GM12872 (cell line): ENCODE data around the gene EML1.

Experiments used
- TF ChIP-seq, protein P1 (sequence below): IDR thresholded peaks from 3 replicates; pipeline ENCODE4 v1.5.1; 2011; ENCODE audit warnings: low read depth, mild to moderate bottlenecking, low read length, moderate library complexity; ENCODE audit not compliant: insufficient read depth

The EML1 gene

DNA sequence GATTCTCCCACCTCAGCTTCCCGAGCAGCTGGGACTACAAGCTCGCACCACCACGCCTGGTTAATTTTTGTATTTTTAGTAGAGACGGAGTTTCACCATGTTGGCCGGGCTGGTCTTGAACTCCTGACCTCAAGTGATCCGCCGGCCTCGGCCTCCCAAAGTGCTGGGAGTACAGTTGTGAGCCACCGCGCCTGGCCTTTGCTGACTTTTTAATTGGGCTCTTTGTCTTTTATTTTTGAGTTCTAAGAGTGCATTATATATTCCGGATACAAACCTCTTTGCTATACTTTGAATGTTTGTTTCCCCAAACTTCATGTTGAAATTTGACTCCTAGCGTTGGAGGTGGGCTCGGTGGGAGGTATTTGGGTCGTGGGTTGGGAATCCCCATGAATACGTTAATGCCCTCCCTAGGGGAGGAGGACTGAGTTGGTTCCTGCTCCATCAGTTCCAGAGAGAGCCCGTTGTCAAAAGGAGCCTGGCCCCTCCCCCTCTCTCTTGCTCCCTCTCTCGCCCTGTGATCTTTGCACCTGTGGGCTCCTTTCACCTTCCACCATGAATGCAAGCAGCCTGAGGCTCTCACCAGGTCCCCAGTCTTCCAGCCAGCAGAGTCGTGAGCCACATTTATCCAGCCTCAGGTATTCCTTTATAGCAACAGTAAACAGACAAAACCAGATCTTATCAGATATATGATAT, 168.8 kb downstream of the EML1 start:
- TF ChIP-seq, protein P1, sequence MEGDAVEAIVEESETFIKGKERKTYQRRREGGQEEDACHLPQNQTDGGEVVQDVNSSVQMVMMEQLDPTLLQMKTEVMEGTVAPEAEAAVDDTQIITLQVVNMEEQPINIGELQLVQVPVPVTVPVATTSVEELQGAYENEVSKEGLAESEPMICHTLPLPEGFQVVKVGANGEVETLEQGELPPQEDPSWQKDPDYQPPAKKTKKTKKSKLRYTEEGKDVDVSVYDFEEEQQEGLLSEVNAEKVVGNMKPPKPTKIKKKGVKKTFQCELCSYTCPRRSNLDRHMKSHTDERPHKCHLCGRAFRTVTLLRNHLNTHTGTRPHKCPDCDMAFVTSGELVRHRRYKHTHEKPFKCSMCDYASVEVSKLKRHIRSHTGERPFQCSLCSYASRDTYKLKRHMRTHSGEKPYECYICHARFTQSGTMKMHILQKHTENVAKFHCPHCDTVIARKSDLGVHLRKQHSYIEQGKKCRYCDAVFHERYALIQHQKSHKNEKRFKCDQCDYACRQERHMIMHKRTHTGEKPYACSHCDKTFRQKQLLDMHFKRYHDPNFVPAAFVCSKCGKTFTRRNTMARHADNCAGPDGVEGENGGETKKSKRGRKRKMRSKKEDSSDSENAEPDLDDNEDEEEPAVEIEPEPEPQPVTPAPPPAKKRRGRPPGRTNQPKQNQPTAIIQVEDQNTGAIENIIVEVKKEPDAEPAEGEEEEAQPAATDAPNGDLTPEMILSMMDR, result no peak

DNA sequence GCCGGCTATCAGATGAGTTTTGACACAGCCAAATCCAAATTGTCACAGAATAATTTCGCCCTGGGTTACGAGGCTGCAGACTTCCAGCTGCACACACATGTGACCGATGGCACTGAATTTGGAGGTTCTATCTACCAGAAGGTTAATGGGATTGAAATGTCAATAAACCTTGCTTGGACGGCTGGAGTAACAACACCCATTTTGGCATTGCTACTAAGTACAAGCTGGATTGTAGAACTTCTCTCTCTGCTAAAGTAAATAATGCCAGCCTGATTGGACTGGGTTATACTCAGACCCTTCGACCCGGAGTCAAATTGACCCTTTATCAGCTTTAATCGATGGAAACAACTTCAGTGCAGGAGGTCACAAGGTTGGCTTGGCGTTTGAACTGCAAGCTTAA, 171.8 kb downstream of the EML1 start:
- TF ChIP-seq, protein P1, result no peak

DNA sequence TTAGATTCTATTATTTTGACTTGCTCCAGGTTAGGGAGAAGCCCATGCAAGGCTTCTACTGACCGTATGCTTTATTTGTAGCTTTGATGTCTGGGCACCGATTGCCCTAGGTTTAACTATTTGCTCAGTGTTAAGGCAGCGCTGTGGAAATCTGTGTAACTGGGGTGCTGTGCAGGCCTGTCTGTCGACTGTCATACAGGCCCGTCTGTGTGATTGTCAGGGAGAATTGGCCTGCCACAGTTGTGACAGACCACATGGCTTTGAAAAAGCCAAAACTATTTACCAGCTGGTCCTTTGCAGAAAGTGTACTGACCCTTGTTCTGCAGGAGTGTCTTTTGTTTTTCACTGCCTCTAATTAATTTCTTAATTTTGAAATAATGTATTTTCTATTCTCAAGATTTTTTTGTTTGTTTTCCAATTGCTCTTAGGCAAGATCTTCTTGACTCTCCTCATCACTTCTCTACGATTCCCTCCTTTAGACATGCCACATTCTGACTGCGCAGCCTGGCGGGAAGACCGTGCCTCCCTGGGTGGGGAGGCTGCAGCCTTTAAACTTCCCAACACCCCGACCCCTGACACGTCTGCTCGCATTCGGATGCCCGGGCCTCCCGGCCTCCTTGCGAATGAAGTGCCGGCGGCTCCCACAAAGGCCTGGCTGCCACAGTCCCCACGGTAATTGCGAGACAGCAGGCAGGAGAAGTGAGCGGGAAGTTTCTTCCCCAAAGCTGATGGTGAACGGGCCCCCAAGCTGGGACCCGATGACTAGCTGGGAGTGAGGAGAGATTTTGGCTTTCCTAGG, 173.0 kb downstream of the EML1 start:
- TF ChIP-seq, protein P1, result no peak

DNA sequence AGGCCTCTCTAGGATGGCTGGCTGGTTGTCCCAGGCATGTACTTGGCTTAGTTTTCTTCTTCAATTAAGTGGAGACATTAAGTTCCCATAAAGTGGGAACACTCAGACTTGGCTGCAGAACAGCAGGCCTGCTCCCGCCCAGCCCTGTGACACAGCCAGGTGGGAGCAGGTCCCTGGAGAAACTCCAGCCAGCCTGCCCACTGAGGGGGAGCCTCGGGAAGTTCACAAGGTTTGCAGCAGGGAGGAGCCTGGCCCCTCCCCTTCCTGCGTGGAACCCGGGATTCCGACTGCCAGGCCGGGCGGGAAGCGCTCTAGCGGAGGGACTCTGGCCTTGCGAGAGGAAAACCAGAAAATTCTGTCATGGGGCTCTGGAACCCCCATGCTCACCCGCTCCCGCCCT, 173.7 kb downstream of the EML1 start:
- TF ChIP-seq, protein P1, result no peak

DNA sequence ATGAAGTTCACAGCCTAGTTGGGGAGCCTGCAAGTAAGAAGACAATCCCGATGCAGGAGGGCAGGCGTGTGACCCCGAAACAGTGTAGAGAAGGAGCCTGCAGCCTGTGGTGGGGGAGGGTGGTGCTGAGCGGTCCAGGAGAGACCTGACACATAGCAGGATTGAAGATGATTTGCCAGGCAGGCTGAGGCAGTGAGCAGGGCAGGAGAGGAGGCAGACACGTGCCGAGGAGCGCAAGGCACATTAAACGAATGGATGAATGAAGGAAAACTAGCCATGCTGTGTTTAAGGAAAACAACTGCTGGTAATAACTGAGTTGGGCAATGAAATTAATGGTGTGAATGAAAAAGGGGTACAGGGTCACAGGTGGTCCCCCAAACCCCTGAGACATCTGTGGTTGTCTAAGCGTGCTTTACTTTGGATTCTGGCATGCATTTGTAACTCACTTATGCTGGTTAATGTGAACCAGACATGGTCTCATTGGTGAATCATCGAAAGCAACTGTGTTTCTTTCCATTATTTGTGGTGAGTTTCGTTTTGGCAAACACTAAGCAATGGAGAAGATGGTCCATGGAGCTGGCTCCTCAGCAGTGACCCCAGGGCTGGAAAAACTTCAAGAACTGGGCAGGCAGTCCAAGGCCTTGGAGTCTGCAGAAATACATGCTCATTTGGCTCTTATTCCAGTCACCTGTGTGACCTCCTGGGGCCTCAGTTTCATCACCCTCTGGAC, 175.1 kb downstream of the EML1 start:
- TF ChIP-seq, protein P1, result no peak

DNA sequence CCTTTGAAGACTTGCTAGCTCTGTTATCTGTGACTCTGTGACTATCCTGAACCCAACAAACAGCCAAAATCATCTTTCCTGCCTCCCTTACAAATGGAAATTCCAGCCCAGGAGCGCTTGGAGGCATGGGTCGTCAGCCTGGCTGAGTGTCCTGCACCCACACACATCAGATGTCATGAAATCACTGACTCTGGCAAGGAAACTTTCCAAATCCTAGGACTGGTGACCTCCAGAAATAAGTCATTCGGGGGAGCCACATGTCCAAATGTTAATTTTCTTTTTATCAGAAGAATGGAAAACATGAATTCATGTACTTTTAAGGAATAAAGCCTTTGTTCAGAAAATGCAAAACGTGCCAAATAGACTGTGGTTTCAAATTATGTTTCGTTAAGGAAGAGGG, 175.7 kb downstream of the EML1 start:
- TF ChIP-seq, protein P1, result no peak

DNA sequence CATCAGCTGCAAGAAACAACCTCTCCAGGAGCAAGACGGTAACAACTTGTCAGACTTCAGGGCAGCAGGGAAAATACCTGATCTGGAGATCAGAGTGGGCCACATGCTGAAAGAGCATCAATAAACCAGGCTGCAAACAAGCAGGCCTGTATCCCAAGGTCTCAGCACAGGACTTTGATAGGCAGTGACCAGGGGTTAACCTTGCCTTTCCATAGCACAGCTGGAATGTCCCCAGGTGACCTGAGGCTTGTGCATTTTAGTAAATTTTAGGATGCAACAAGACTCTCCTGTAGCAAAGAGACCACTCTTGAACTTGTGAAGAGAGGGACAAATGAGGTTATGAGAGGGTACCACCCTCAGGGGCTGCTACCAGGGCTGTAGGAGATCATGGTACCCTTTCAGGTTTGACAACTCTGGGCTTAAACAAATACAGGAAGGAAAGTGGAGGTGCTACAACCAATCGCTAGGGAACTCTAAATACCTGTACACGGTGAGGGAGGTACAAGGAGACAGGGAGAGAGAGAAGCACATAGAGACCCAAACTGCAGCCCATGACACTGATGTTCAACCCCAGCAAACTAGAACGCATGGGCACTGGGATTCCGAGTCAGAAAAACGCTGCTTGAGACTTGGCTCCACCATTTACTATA, 176.6 kb downstream of the EML1 start:
- TF ChIP-seq, protein P1, result no peak
